ENCODE results near the gene IGSF8.
"Not testable (repeated sequence)": the region's sequence is repeated elsewhere in the genome, so short reads cannot be mapped to it uniquely, and the experiment has no call there.

The IGSF8 gene

GRCh38 chr1:160063176-160063575 lies 35.2 kb downstream of the IGSF8 start:
- DNase-seq: no peak

- DNase-seq: no peak
Observed at GRCh38 chr1:160062230-160062532, 36.2 kb downstream of the IGSF8 start.

GRCh38 chr1:160061369-160062229 lies 36.8 kb downstream of the IGSF8 start:
- DNase-seq: no peak

- no peak for DNase-seq
Observed at GRCh38 chr1:160058087-160058486, 40.3 kb downstream of the IGSF8 start.

GRCh38 chr1:160056648-160057169 lies 41.7 kb downstream of the IGSF8 start:
- DNase-seq: no peak

GRCh38 chr1:160053548-160054365 lies 44.7 kb downstream of the IGSF8 start:
- no peak for DNase-seq

DNA sequence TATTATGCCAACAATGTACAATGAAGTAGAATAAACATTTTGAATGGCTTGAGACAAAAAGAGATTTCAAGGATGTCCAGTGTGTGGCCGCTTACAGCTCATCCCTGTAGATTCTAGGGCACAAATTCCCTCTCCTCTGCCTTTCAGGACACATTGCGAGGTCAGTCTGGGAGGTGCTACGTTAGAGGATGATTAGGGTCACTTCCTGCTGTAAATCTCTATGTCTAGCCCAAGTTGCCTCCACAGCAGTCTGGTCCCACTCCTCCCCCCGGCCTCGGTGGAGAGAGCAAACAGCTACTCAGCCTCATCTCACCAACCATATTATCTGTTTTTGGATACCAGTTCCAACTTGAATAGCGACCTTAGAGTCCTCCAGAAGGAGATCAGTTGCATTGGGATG lies 45.5 kb downstream of the IGSF8 start:
- DNase-seq: no peak

DNA sequence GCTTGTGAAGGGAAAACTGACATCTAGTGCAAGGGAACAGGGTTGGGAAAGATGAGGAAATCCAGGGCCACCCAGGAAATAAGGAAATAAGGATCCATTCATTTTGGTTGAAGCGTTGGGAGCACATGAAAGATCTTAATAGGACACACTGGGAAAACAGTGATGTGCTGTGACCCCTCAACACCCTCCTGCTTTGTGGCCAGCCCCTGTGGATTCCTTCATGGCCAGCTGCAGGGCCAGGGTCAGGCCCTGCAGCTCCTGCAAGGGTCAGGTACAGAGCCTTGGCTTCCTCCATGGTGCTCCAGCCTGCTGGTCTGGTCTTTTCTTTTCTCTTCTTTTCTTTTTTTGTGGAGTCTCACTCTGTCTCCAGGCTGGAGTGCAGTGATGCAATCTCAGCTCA lies 47.8 kb downstream of the IGSF8 start:
- DNase-seq: no peak

- DNase-seq: not testable (repeated sequence)
Observed at GRCh38 chr1:160050182-160050581, 48.2 kb downstream of the IGSF8 start.

DNA sequence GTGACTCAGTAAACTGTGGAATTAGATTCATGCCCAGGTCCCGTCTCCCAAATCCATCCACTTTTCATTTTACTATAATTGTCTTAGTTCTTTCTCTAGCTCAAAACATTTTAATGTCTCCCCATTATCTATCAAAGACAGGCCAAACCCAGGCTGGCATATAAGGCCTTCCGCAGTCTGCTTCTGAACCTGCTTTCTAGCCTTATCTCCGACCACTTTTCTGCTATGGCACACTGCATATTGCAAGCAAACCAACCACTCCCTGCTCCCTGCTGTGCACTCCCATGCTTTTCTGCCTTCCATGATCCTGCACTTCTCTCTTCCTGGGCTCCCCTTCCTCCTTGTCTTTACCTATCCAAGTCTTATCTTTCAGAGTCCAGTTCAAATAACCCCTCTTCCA lies 49.3 kb downstream of the IGSF8 start:
- DNase-seq: no peak

GRCh38 chr1:160048335-160048734 lies 50.1 kb downstream of the IGSF8 start:
- DNase-seq: no peak

GRCh38 chr1:160047111-160047991 lies 51.1 kb downstream of the IGSF8 start:
- no peak for DNase-seq

DNA sequence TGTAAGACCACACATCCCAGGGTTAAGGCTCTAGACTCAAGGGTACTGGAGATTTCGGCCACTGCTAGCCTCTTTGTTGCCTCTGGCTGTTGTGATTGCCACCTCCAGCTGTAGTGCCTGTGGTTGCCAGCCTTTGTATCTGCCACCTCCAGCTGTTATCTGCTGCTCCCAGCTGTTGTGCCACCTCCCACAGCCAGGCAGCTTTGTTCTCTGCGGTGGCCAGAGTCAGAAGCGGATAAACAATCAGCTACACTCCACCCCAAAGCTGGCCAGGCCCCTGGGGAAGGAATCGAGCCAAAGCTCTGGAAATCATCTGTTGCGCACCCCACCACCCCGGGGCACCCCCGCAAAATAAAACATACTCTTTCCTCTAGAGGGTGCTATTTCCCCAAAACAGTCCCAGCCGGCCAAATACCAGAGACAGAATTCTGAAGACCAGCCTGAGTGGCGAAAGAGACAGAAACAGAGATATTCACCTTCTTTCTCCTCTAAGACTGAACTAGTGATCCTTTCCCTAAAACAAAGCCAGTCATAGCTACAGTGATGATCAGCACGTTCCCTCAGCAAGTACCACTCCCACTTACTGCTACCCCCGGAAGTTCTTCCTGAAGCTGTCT lies 51.8 kb downstream of the IGSF8 start:
- peak; percentile 27 for DNase-seq

- no peak for DNase-seq
Observed at GRCh38 chr1:160045653-160046052, 52.8 kb downstream of the IGSF8 start.

- DNase-seq: no peak
Observed at GRCh38 chr1:160043543-160043942, 54.9 kb downstream of the IGSF8 start.
